NB4 (cell line): ENCODE data around the gene BPTF.

ENCODE experiments used
- CTCF ChIP-seq: IDR thresholded peaks from one replicate; pipeline ENCODE4 v1.5.1; 2012; ENCODE audit warnings: low read depth, low read length
- MYC ChIP-seq: IDR thresholded peaks from 2 replicates; pipeline ENCODE4 v1.6.1; 2011; ENCODE audit warnings: low read depth, low read length
- POLR2A ChIP-seq: IDR thresholded peaks from 2 replicates; pipeline ENCODE4 v1.6.1; 2011; ENCODE audit warnings: mild to moderate bottlenecking; ENCODE audit not compliant: insufficient read length; ENCODE audit errors: extremely low read depth
- TF ChIP-seq, protein P1 (sequence below): IDR thresholded peaks from 2 replicates; pipeline ENCODE4 v1.6.1; 2011; ENCODE audit warnings: low read depth, low read length

GRCh38 chr17:67970783-67971182 lies 145.5 kb downstream of the BPTF start:
- no peak for TF ChIP-seq CTCF
- TF ChIP-seq, protein P1, sequence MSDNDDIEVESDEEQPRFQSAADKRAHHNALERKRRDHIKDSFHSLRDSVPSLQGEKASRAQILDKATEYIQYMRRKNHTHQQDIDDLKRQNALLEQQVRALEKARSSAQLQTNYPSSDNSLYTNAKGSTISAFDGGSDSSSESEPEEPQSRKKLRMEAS = no peak
- no peak for TF ChIP-seq POLR2A
- no peak for TF ChIP-seq MYC
